ENCODE results near the gene CWC22. TPM values are rescaled to one million over a fixed set of nuclear protein-coding genes. Genes with fewer than 3 reads are reported as not detected.
"Not testable (repeated sequence)": the region's sequence is repeated elsewhere in the genome, so short reads cannot be mapped to it uniquely, and the experiment has no call there.

Gene CWC22
- total RNA-seq, 2 donors from 2014 or later: 16.3 to 17.8 TPM

- Histone ChIP-seq H3K9me3 (no peaks in the 10 kb centered on the region), H3K27ac (no peak overlapping the region), H3K27me3 (replicated peaks; ENCODE audit: insufficient read depth) (no peaks in the 10 kb centered on the region), H3K4me1 (replicated peaks) (no peaks in the 10 kb centered on the region), H3K4me3 (no peak overlapping the region), H3K36me3 (no peaks in the 10 kb centered on the region)
- intact Hi-C loops (cut with DNase I): no loop called here
- no peak for DNase-seq (ENCODE audit: low spot score)
- WGBS: 49% methylated on average over 5 of the region's 5 CpGs
- TF ChIP-seq POLR2A (IDR thresholded peaks at IDR 0.05) (no peak), CTCF (IDR thresholded peaks at IDR 0.05) (no peak), POLR2AphosphoS5 (IDR thresholded peaks at IDR 0.05) (no peak)
These were observed 9.0 kb upstream of the CWC22 start for GRCh38 chr2:180015951-180016709.

- H3K4me1 ChIP-seq (replicated peaks): no peaks in the 10 kb centered on the region
- intact Hi-C loops (cut with DNase I): no loop called here
- no peak for TF ChIP-seq POLR2AphosphoS5 (IDR thresholded peaks at IDR 0.05)
- TF ChIP-seq CTCF (IDR thresholded peaks at IDR 0.05): no peak
- TF ChIP-seq POLR2A (IDR thresholded peaks at IDR 0.05): no peak
- H3K27me3 ChIP-seq (replicated peaks; ENCODE audit: insufficient read depth): no peaks in the 10 kb centered on the region
- no peaks in the 10 kb centered on the region for H3K9me3 ChIP-seq
- 97% methylated on average over 4 of the region's 4 CpGs for WGBS
- no peak overlapping the region for H3K4me3 ChIP-seq
- no peak overlapping the region for H3K27ac ChIP-seq
- DNase-seq (ENCODE audit: low spot score): no peak
- no peaks in the 10 kb centered on the region for H3K36me3 ChIP-seq
These were observed 5.4 kb upstream of the CWC22 start for GRCh38 chr2:180012523-180012922.

GRCh38 chr2:180010701-180011100 lies 3.6 kb upstream of the CWC22 start:
- 77% methylated on average over 2 of the region's 2 CpGs for WGBS
- no peak for TF ChIP-seq POLR2A (IDR thresholded peaks at IDR 0.05)
- no peak for TF ChIP-seq POLR2AphosphoS5 (IDR thresholded peaks at IDR 0.05)
- TF ChIP-seq CTCF (IDR thresholded peaks at IDR 0.05): no peak
- Histone ChIP-seq H3K9me3 (no peaks in the 10 kb centered on the region), H3K4me1 (replicated peaks) (no peaks in the 10 kb centered on the region), H3K36me3 (no peaks in the 10 kb centered on the region), H3K27ac (no peak overlapping the region), H3K4me3 (no peak overlapping the region), H3K27me3 (replicated peaks; ENCODE audit: insufficient read depth) (no peaks in the 10 kb centered on the region)
- no peak for DNase-seq (ENCODE audit: low spot score)
- intact Hi-C loops (cut with DNase I): no loop called here

GRCh38 chr2:180006231-180006630 lies 866 bp downstream of the CWC22 start:
- H3K27ac ChIP-seq: peak overlapping the region; percentile 86 to 91
- no peaks in the 10 kb centered on the region for H3K36me3 ChIP-seq
- 12% methylated on average over 7 of the region's 7 CpGs for WGBS
- no peak for DNase-seq (ENCODE audit: low spot score)
- intact Hi-C loops (cut with DNase I): no loop called here
- H3K9me3 ChIP-seq: no peaks in the 10 kb centered on the region
- H3K27me3 ChIP-seq (replicated peaks; ENCODE audit: insufficient read depth): no peaks in the 10 kb centered on the region
- H3K4me1 ChIP-seq (replicated peaks): no peaks in the 10 kb centered on the region
- peak overlapping the region; percentile 91 to 96 for H3K4me3 ChIP-seq
- TF ChIP-seq POLR2A (IDR thresholded peaks at IDR 0.05) (no peak), POLR2AphosphoS5 (IDR thresholded peaks at IDR 0.05) (no peak), CTCF (IDR thresholded peaks at IDR 0.05) (no peak)

- WGBS: 97% methylated on average over 7 of the region's 7 CpGs
- intact Hi-C loops (cut with DNase I): not testable (repeated sequence)
These were observed 1.6 kb downstream of the CWC22 start for GRCh38 chr2:180005465-180005864.

More at GRCh38 chr2:180005465-180005864, 1.6 kb downstream of the CWC22 start:
- H3K27ac ChIP-seq; DNase-seq (ENCODE audit: low spot score); H3K36me3 ChIP-seq; H3K9me3 ChIP-seq; H3K27me3 ChIP-seq (replicated peaks; ENCODE audit: insufficient read depth); H3K4me1 ChIP-seq (replicated peaks); H3K4me3 ChIP-seq: not testable (repeated sequence)

Data from prostate gland (tissue), 2 donors.